ENCODE results near the gene AFF4. TPM values are rescaled to one million over a fixed set of nuclear protein-coding genes. Genes with fewer than 3 reads are reported as not detected.
"Not testable (repeated sequence)": the region's sequence is repeated elsewhere in the genome, so short reads cannot be mapped to it uniquely, and the experiment has no call there.

AFF4 gene
- total RNA-seq, 2 experiments from 2014 or later: 20.9 to 29.3 TPM

DNA sequence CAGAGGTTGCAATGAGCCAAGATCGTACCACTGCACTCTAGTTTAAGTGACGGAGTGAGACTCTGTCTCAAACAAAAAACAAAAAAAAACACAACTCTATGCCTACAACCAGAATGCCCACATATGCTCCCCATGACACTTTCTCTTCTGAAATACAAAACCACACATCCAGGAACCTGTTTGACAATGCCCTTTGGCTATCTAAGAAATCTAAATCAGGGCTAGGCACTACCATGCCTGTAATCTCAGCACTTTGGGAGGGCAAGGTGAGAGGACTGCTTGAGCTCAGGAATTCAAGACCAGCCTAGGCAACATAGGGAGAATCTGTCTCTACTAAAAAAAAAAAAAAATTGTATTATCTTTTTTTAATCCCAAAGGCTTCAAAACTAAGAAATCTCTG is 10.6 kb downstream of the AFF4 start:
- no peak for DNase-seq
- POLR2A ChIA-PET: no interaction called here
- CTCF ChIA-PET: no interaction called here

DNA sequence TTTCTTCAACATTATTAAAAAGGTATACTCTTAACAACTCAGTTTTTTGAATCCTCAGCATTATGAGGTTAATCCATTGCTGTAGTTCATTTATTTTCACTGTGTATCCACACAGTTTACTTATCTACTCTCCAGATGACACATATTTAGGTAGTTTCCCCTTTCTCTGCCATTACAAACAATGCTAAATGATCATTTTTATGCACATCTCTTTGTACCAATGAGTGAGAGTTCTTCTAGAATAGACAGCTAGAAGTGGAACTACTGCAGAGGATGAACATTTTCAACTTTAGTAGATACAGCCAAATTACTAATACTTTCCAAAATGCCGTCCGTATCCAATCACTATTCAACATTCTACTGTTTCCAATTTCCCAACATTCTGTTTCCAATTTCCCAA is 11.5 kb downstream of the AFF4 start:
- no peak overlapping the region for H3K27ac Mint-ChIP-seq
- POLR2A ChIA-PET: interaction anchor here (0.7 to 0.9 kb wide), 2 partner anchors 10 to 290 kb away, joined by 3 to 4 read pairs; no protein-coding TSS in a partner anchor
- peak; percentile 64 for ATAC-seq
- no peak overlapping the region for H3K4me3 Mint-ChIP-seq
- peaks cover 30% of the 10 kb centered on the region for H3K36me3 Mint-ChIP-seq (ENCODE audit: low read depth)
- intact Hi-C loops (cut with DNase I, micrococcal nuclease): no loop called here
- no peaks in the 10 kb centered on the region for H3K27me3 Mint-ChIP-seq
- peaks cover 45% of the 10 kb centered on the region for H3K4me1 Mint-ChIP-seq
- CTCF ChIA-PET: interaction anchor here (1.2 kb wide), 1 partner anchor 9 kb away, joined by 3 read pairs; no protein-coding TSS in a partner anchor
- no peak for DNase-seq
- no peaks in the 10 kb centered on the region for H3K9me3 Mint-ChIP-seq (ENCODE audit: low read depth)

More for the DNA sequence above, 10.6 kb downstream of the AFF4 start:
- no peaks in the 10 kb centered on the region for H3K27me3 Mint-ChIP-seq
- intact Hi-C loops (cut with DNase I, micrococcal nuclease): no loop called here
- no peaks in the 10 kb centered on the region for H3K9me3 Mint-ChIP-seq (ENCODE audit: low read depth)
- no peak for ATAC-seq
- H3K4me3 Mint-ChIP-seq: no peak overlapping the region
- no peak overlapping the region for H3K27ac Mint-ChIP-seq
- H3K4me1 Mint-ChIP-seq: peaks cover 41% of the 10 kb centered on the region
- H3K36me3 Mint-ChIP-seq (ENCODE audit: low read depth): peaks cover 28% of the 10 kb centered on the region

DNA sequence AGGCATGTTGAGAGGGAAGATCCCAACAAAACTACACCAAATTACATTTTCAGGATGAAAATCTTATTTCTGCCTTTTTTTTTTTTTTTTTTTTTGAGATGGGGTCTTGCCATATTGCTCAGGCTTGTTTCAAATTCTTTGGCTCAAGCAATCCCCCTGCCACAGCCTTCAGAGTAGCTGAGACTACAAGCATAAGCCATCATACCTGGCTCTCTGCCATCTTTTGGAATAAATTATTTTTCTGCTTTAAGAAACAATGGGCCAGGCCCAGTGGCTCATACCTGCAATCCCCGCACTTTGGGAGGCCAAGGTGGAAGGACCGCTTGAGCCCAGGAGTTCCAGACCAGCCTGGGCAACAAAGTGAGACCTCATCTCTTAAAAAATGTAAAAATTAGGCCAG is 14.3 kb downstream of the AFF4 start:
- Mint-ChIP-seq H3K36me3 (ENCODE audit: low read depth) (peaks cover 24% of the 10 kb centered on the region), H3K27me3 (no peaks in the 10 kb centered on the region), H3K4me3 (no peak overlapping the region), H3K27ac (peak overlapping the region; percentile 25), H3K9me3 (ENCODE audit: low read depth) (no peaks in the 10 kb centered on the region), H3K4me1 (peaks cover 54% of the 10 kb centered on the region)
- ChIA-PET POLR2A (no interaction called here), CTCF (interaction anchor here (0.6 kb wide), 1 partner anchor 11 kb away, joined by 3 read pairs; no protein-coding TSS in a partner anchor)
- intact Hi-C loops (cut with DNase I, micrococcal nuclease): no loop called here
- ATAC-seq (no peak), DNase-seq (no peak)

DNA sequence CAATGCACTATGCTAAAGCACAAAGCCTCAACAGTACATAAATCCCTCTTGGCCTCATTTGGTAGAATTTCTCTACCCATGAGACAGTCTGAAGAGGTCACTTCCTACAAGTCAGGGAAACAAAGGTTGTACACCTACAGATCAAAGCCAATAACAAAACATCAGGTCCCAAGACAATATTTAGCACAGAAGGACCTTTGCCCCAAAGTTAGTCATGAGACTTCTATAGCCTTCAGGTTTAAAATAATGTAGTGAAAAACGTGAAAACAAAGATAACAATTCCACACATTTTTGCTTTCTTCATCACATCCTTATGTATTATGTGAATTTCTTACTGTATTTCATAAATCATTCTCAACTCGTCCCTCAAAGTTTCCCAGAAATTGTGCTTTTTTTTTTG is 15.8 kb downstream of the AFF4 start:
- no peak overlapping the region for H3K4me3 Mint-ChIP-seq
- ChIA-PET POLR2A (interaction anchor here (0.6 kb wide), 1 partner anchor 12 kb away, joined by 3 read pairs; no protein-coding TSS in a partner anchor), CTCF (interaction anchor here (1.1 kb wide), 1 partner anchor 113 kb away, joined by 3 read pairs; no protein-coding TSS in a partner anchor)
- no peaks in the 10 kb centered on the region for H3K27me3 Mint-ChIP-seq
- H3K27ac Mint-ChIP-seq: no peak overlapping the region
- no peak for DNase-seq
- H3K9me3 Mint-ChIP-seq (ENCODE audit: low read depth): no peaks in the 10 kb centered on the region
- intact Hi-C loops (cut with DNase I, micrococcal nuclease): no loop called here
- peaks cover 20% of the 10 kb centered on the region for H3K36me3 Mint-ChIP-seq (ENCODE audit: low read depth)
- H3K4me1 Mint-ChIP-seq: peaks cover 51% of the 10 kb centered on the region
- ATAC-seq: no peak

DNA sequence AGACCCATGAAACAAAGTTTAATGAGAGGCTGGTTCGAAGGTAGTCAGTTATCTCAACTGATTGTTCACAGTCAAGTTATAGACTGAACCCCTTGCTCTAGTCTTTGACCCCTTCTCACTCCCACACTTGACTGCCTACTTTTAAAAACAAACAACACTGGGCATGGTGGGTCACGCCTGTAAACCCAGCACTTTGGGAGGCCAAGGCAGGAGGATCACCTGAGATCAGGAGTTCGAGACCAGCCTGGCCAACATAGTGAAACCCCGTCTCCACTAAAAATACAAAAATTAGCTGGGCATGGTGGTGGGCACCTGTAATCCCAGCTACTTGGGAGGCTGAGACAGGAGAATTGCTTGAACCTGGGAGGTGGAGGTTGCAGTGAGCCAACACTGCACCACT is 18.1 kb downstream of the AFF4 start:
- H3K27me3 Mint-ChIP-seq; H3K4me3 Mint-ChIP-seq; POLR2A ChIA-PET; H3K27ac Mint-ChIP-seq; DNase-seq; H3K9me3 Mint-ChIP-seq (ENCODE audit: low read depth); intact Hi-C loops (cut with DNase I, micrococcal nuclease); ATAC-seq: not testable (repeated sequence)
- peaks cover 39% of the 10 kb centered on the region for H3K4me1 Mint-ChIP-seq
- H3K36me3 Mint-ChIP-seq (ENCODE audit: low read depth): peaks cover 12% of the 10 kb centered on the region
- CTCF ChIA-PET: interaction anchor here (1.0 kb wide), 1 partner anchor 119 kb away, joined by 3 read pairs; no protein-coding TSS in a partner anchor

DNA sequence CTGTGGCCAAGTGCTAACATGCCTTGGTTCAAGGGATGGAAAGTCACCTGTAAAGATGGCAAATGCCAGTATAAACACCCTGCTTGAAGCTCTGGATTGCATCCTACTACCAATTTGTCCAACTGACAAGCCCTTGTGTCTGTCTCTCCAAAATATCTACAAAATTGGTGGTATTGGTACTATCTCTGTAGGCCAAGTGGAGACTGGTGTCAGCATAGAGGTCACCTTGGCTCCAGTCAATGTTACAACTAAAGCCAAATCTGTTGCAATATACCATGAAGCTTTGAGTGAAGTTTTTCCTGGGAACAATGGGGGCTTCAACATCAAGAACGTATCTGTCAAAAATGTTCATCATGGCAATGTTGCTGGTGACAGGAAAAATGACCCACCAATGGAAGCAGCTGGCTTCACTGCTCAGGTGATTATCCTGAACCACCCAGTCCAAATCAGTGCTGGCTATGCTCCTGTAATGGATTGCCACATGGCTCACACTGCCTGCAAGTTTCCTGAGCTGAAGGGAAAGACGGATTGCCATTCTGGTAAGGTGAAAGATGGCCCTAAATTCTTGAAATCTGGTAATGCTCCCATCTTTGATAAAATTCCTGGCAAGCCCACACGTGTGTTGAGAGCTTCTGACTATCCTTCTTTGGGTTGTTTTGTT is 19.9 kb downstream of the AFF4 start:
- CTCF ChIA-PET: interaction anchor here (1.2 to 1.6 kb wide), 2 partner anchors 8 to 38 kb away, joined by 3 read pairs; no protein-coding TSS in a partner anchor
- Mint-ChIP-seq H3K4me1 (peaks cover 38% of the 10 kb centered on the region), H3K27me3 (no peaks in the 10 kb centered on the region), H3K4me3 (no peak overlapping the region), H3K9me3 (ENCODE audit: low read depth) (no peaks in the 10 kb centered on the region), H3K36me3 (ENCODE audit: low read depth) (peaks cover 10% of the 10 kb centered on the region), H3K27ac (peak overlapping the region; percentile 25)
- intact Hi-C loops (cut with DNase I, micrococcal nuclease): no loop called here
- ATAC-seq (no peak), DNase-seq (no peak)
- POLR2A ChIA-PET: interaction anchor here (1.1 kb wide), 1 partner anchor 16 kb away, joined by 4 read pairs; no protein-coding TSS in a partner anchor

DNA sequence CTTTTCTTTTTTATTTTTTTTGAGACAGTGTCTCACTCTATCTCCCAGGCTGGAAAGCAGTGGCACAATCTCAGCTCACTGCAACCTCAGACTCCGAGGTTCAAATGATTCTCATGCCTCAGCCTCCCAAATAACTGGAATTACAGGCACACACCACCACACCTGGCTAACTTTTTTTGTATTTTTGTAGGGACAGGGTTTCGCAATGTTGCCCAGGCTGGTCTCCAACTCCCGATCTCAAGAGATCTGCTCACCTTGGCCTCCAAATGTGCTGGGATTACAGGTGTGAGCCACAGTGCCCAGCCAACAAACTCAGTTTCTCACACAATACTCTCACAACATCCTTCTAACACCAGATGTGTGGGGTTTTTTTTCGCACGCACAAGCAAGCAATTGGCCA is 22.1 kb downstream of the AFF4 start:
- no peaks in the 10 kb centered on the region for H3K27me3 Mint-ChIP-seq
- ATAC-seq (no peak), DNase-seq (no peak)
- ChIA-PET CTCF (no interaction called here), POLR2A (no interaction called here)
- no peak overlapping the region for H3K4me3 Mint-ChIP-seq
- no peaks in the 10 kb centered on the region for H3K9me3 Mint-ChIP-seq (ENCODE audit: low read depth)
- peaks cover 31% of the 10 kb centered on the region for H3K4me1 Mint-ChIP-seq
- H3K27ac Mint-ChIP-seq: peak overlapping the region; percentile 21
- H3K36me3 Mint-ChIP-seq (ENCODE audit: low read depth): peaks cover 20% of the 10 kb centered on the region
- intact Hi-C loops (cut with DNase I, micrococcal nuclease): no loop called here

DNA sequence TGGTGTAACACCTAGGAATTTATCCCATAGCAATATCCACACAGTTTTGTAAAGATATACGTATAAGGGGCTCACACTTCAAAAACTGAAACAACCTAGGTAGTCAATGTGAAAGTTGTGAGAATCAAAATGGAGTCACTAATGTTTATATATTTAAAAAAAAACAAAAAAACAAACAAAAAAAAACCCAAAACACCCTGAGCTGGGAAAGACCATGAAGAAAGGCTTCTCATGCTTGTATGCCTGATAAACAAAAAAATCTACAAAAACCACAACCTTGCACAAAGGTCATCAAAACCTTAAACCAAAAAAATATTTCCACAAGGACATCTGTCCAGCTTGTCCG is 35.4 kb downstream of the AFF4 start:
- ATAC-seq: no peak
- ChIA-PET POLR2A (no interaction called here), CTCF (no interaction called here)
- no peak for DNase-seq
- H3K27me3 Mint-ChIP-seq: no peaks in the 10 kb centered on the region
- H3K4me3 Mint-ChIP-seq: no peak overlapping the region
- intact Hi-C loops (cut with DNase I, micrococcal nuclease): no loop called here
- H3K4me1 Mint-ChIP-seq: peaks cover 6% of the 10 kb centered on the region
- no peak overlapping the region for H3K27ac Mint-ChIP-seq
- peaks cover 46% of the 10 kb centered on the region for H3K36me3 Mint-ChIP-seq (ENCODE audit: low read depth)
- no peaks in the 10 kb centered on the region for H3K9me3 Mint-ChIP-seq (ENCODE audit: low read depth)

DNA sequence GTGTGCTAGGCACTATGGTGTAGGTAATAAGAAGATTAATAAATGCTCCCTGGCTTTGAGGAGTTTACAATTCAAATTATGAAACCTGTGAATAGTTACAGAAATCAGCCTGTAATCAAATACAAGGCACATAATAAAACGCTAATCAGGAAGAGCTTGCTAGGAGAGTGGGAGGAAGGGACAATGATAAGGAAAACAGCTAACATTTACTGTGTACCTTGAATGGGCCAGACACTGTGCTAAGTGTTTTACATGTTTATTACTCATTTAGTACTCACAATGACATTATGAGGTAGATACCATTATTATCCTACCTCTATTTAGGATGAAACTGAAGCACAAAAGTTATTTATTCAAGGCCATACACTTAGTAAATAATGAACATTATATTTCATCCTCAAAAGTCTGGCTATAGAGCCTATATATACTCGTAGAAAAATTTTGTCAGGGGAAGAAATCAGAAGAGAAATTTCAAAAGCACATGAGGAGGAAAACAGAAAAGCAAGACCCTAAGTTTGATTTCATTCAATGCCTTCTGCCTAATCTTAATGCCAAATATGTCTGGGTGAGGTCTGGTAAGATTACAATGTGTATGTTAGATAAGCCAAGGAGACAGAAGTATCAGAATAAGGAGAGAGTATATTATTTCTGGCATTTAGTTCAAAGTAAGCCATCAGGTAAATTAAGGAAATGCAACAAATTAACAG is 35.9 kb downstream of the AFF4 start:
- POLR2A ChIA-PET: no interaction called here
- H3K9me3 Mint-ChIP-seq (ENCODE audit: low read depth): no peaks in the 10 kb centered on the region
- intact Hi-C loops (cut with DNase I, micrococcal nuclease): no loop called here
- H3K4me3 Mint-ChIP-seq: no peak overlapping the region
- no peaks in the 10 kb centered on the region for H3K27me3 Mint-ChIP-seq
- CTCF ChIA-PET: no interaction called here
- DNase-seq (no peak), ATAC-seq (no peak)
- H3K36me3 Mint-ChIP-seq (ENCODE audit: low read depth): peaks cover 42% of the 10 kb centered on the region
- no peak overlapping the region for H3K27ac Mint-ChIP-seq
- H3K4me1 Mint-ChIP-seq: peaks cover 6% of the 10 kb centered on the region

DNA sequence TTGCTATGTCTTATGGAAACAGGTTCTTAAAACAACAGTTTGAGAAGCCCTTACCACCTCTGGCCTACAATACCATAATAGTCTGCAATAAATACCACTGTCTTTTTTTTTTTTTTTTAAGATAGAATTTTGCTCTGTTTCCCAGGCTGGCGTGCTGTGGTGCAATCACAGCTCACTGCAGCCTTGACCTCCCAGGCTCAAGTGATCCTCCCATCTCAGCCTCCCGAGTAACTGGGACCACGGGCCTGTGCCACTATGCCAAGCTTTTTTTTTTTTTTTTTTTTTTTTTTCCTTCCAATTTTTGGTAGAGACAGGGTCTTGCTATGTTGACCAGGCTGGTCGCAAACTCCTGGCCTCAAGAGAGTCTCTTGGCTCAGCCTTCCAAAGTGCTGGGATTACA is 37.0 kb downstream of the AFF4 start:
- CTCF ChIA-PET: no interaction called here
- intact Hi-C loops (cut with DNase I, micrococcal nuclease): no loop called here
- POLR2A ChIA-PET: no interaction called here
- Mint-ChIP-seq H3K36me3 (ENCODE audit: low read depth) (peaks cover 43% of the 10 kb centered on the region), H3K4me3 (no peak overlapping the region), H3K4me1 (peaks cover 6% of the 10 kb centered on the region), H3K9me3 (ENCODE audit: low read depth) (no peaks in the 10 kb centered on the region), H3K27me3 (no peaks in the 10 kb centered on the region), H3K27ac (no peak overlapping the region)
- DNase-seq (no peak), ATAC-seq (no peak)

DNA sequence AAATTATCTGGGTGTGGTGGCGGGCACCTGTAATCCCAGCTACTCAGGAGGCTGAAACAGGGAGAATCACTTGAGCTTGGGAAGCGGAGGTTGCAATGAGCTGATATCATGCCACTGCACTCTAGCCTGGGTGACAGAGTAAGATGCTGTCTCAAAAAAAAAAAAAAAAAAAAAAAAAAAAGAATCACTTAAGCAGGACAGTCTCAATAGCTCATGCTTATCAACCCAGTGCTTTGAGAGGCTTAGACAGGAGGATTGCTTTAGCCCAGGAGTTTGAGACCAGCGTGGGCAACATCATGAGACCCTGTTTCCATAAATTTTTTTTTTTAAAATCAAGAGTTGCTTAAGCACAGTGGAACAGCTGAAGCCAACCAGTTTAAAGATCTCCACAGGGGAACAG is 47.3 kb downstream of the AFF4 start:
- peaks cover 19% of the 10 kb centered on the region for H3K36me3 Mint-ChIP-seq (ENCODE audit: low read depth)
- POLR2A ChIA-PET: no interaction called here
- DNase-seq: no peak
- no peak overlapping the region for H3K27ac Mint-ChIP-seq
- H3K27me3 Mint-ChIP-seq: no peaks in the 10 kb centered on the region
- no peak for ATAC-seq
- no peaks in the 10 kb centered on the region for H3K9me3 Mint-ChIP-seq (ENCODE audit: low read depth)
- H3K4me3 Mint-ChIP-seq: no peak overlapping the region
- intact Hi-C loops (cut with DNase I, micrococcal nuclease): no loop called here
- H3K4me1 Mint-ChIP-seq: no peaks in the 10 kb centered on the region
- CTCF ChIA-PET: no interaction called here

DNA sequence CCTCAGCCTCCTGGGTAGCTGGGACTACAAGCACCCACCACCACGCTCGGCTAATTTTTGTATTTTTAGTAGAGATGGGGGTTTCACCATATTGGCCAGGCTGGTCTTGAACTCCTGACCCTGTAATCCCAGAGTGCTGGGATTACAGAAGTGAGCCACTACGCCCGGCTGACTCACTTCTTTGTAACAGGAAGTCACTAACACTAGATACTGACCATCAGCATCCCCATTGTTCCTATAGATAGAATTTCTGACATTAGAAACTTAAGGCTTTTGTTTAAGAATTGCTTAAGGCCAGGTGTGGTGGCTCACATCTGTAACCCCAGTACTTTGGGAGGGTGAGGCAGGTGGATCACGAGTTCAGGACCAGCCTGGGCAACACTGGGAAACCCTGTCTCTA is 47.8 kb downstream of the AFF4 start:
- H3K9me3 Mint-ChIP-seq (ENCODE audit: low read depth): no peaks in the 10 kb centered on the region
- CTCF ChIA-PET: no interaction called here
- H3K4me1 Mint-ChIP-seq: no peaks in the 10 kb centered on the region
- ATAC-seq (no peak), DNase-seq (no peak)
- no peaks in the 10 kb centered on the region for H3K27me3 Mint-ChIP-seq
- peaks cover 18% of the 10 kb centered on the region for H3K36me3 Mint-ChIP-seq (ENCODE audit: low read depth)
- POLR2A ChIA-PET: no interaction called here
- H3K27ac Mint-ChIP-seq: no peak overlapping the region
- no peak overlapping the region for H3K4me3 Mint-ChIP-seq
- intact Hi-C loops (cut with DNase I, micrococcal nuclease): no loop called here

Measured in activated CD4-positive, alpha-beta T cell treated with anti-CD3 and anti-CD28 coated beads for 36 hours (primary cell).